Osteoblast (primary cell): Measurements from ENCODE around the gene ANKRD12. TPM values are rescaled to one million over a fixed set of nuclear protein-coding genes. Genes with fewer than 3 reads are reported as not detected.

Experiments
- DNase-seq: peaks from one replicate; pipeline ENCODE4 v3.0.0; 2011; ENCODE audit warnings: low spot score, mixed read lengths; ENCODE audit not compliant: insufficient read length; ENCODE audit errors: missing footprints
- H2AFZ ChIP-seq: 2 replicates; pipeline ENCODE4 v1.6.0; 2011; ENCODE audit warnings: mild to moderate bottlenecking, low read length
- H3K27ac ChIP-seq: 2 replicates; pipeline ENCODE4 v1.5.1; 2011; ENCODE audit warnings: mild to moderate bottlenecking, low read depth, low read length, moderate library complexity
- H3K27me3 ChIP-seq: 2 replicates; pipeline ENCODE4 v1.6.0; 2012; ENCODE audit warnings: mild to moderate bottlenecking, control low read depth, inconsistent platforms, low read length, moderate library complexity; ENCODE audit not compliant: insufficient read depth
- H3K36me3 ChIP-seq: 2 replicates; pipeline ENCODE4 v1.5.1; 2011; ENCODE audit warnings: mild to moderate bottlenecking, low read length, control low read depth, moderate library complexity; ENCODE audit not compliant: insufficient read depth
- H3K4me1 ChIP-seq: 2 replicates; pipeline ENCODE4 v1.5.1; 2011; ENCODE audit warnings: mild to moderate bottlenecking, low read length, control low read depth, moderate library complexity; ENCODE audit not compliant: insufficient read depth
- H3K4me2 ChIP-seq: 2 replicates; pipeline ENCODE4 v1.6.0; 2011; ENCODE audit warnings: mild to moderate bottlenecking, low read length; ENCODE audit not compliant: insufficient read depth
- H3K4me3 ChIP-seq: fragments of 200-600 bp; sonication (generic); 3 replicates; pipeline ENCODE4 v1.5.1; 2012; ENCODE audit warnings: mild to moderate bottlenecking, low read length, inconsistent platforms; ENCODE audit not compliant: insufficient read depth
- H3K79me2 ChIP-seq: 2 replicates; pipeline ENCODE4 v1.6.0; 2012; ENCODE audit warnings: mild to moderate bottlenecking, low read length, control low read depth, inconsistent platforms; ENCODE audit not compliant: insufficient read depth
- H3K9me3 ChIP-seq: 2 replicates; pipeline ENCODE4 v1.5.1; 2011; ENCODE audit warnings: low read depth, low read length, control low read depth
- H4K20me1 ChIP-seq: 2 replicates; pipeline ENCODE4 v1.6.0; 2012; ENCODE audit warnings: mild to moderate bottlenecking, low read length, control low read depth; ENCODE audit not compliant: insufficient read depth
- total RNA-seq: library from RNA; depleted of rRNA; stranded (reverse); fragments of >200 nt; gene quantifications from 2 replicates; pipeline ENCODE4 v1.2.3, GENCODE V29; 2012
- TF ChIP-seq, protein P1 (sequence below): IDR thresholded peaks from 2 replicates; pipeline ENCODE4 v1.5.1; 2011; ENCODE audit warnings: mild to moderate bottlenecking, low read depth, low read length, moderate library complexity; ENCODE audit errors: extremely low read depth

ANKRD12 gene
- total RNA-seq, 1 donor: 47.8 TPM

- TF ChIP-seq, protein P1, sequence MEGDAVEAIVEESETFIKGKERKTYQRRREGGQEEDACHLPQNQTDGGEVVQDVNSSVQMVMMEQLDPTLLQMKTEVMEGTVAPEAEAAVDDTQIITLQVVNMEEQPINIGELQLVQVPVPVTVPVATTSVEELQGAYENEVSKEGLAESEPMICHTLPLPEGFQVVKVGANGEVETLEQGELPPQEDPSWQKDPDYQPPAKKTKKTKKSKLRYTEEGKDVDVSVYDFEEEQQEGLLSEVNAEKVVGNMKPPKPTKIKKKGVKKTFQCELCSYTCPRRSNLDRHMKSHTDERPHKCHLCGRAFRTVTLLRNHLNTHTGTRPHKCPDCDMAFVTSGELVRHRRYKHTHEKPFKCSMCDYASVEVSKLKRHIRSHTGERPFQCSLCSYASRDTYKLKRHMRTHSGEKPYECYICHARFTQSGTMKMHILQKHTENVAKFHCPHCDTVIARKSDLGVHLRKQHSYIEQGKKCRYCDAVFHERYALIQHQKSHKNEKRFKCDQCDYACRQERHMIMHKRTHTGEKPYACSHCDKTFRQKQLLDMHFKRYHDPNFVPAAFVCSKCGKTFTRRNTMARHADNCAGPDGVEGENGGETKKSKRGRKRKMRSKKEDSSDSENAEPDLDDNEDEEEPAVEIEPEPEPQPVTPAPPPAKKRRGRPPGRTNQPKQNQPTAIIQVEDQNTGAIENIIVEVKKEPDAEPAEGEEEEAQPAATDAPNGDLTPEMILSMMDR: no peak
- Histone ChIP-seq H3K4me3 (no peak overlapping the region), H2AFZ (no peak overlapping the region), H3K27me3 (no peaks in the 10 kb centered on the region), H3K27ac (no peak overlapping the region), H3K9me3 (no peaks in the 10 kb centered on the region), H3K36me3 (peaks cover 6% of the 10 kb centered on the region), H3K4me2 (no peak overlapping the region), H3K4me1 (no peaks in the 10 kb centered on the region), H4K20me1 (no peaks in the 10 kb centered on the region), H3K79me2 (no peaks in the 10 kb centered on the region)
- DNase-seq: no peak
These were observed 107.8 kb downstream of the ANKRD12 start for GRCh38 chr18:9244376-9244775.

- H4K20me1 ChIP-seq: no peaks in the 10 kb centered on the region
- H3K79me2 ChIP-seq: no peaks in the 10 kb centered on the region
- H3K4me1 ChIP-seq: no peaks in the 10 kb centered on the region
- H3K27ac ChIP-seq: no peak overlapping the region
- H3K4me2 ChIP-seq: no peak overlapping the region
- no peaks in the 10 kb centered on the region for H3K9me3 ChIP-seq
- H3K36me3 ChIP-seq: peaks cover under 1% of the 10 kb centered on the region
- no peaks in the 10 kb centered on the region for H3K27me3 ChIP-seq
- DNase-seq: no peak
- TF ChIP-seq, protein P1: no peak
- H3K4me3 ChIP-seq: no peak overlapping the region
- no peak overlapping the region for H2AFZ ChIP-seq
These were observed 112.1 kb downstream of the ANKRD12 start for GRCh38 chr18:9248661-9249060.

- H3K27me3 ChIP-seq: no peaks in the 10 kb centered on the region
- no peak overlapping the region for H3K4me2 ChIP-seq
- H3K79me2 ChIP-seq: no peaks in the 10 kb centered on the region
- no peak overlapping the region for H3K4me3 ChIP-seq
- H3K27ac ChIP-seq: no peak overlapping the region
- no peak overlapping the region for H2AFZ ChIP-seq
- H4K20me1 ChIP-seq: no peaks in the 10 kb centered on the region
- TF ChIP-seq, protein P1: no peak
- H3K9me3 ChIP-seq: no peaks in the 10 kb centered on the region
- no peak for DNase-seq
- H3K36me3 ChIP-seq: no peaks in the 10 kb centered on the region
- no peaks in the 10 kb centered on the region for H3K4me1 ChIP-seq
These were observed 112.7 kb downstream of the ANKRD12 start for GRCh38 chr18:9249254-9249653.

DNA sequence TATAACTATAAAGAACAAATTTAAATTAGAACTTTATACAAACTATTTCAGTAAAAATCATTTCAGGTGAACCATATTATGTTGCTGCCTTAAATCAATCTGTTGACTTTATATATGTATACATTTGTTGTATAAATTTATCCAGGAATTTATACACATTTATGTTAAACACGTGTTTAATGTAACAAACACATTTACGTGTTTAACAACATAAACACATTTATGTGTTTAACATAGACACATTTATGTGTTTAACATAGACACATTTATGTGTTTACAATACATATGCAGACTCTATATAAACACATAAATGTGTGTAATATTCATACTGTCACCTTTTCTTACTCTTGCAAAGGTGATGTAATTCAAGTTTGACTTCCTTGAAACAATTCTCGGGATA is 122.6 kb downstream of the ANKRD12 start:
- no peaks in the 10 kb centered on the region for H3K79me2 ChIP-seq
- no peaks in the 10 kb centered on the region for H3K36me3 ChIP-seq
- H4K20me1 ChIP-seq: no peaks in the 10 kb centered on the region
- DNase-seq: no peak
- H3K4me2 ChIP-seq: no peak overlapping the region
- H3K9me3 ChIP-seq: no peaks in the 10 kb centered on the region
- no peak overlapping the region for H2AFZ ChIP-seq
- no peak overlapping the region for H3K4me3 ChIP-seq
- no peak overlapping the region for H3K27ac ChIP-seq
- no peaks in the 10 kb centered on the region for H3K27me3 ChIP-seq
- no peaks in the 10 kb centered on the region for H3K4me1 ChIP-seq
- TF ChIP-seq, protein P1: no peak
